ENCODE data around the gene KRT2.

Gene KRT2

GRCh38 chr12:52683575-52684300 is 31.7 kb upstream of the KRT2 start:
- no peak overlapping the region for H3K27ac ChIP-seq (ENCODE audit: low read length)
- H3K36me3 ChIP-seq (ENCODE audit: control insufficient read depth, low read depth, low read length): no peaks in the 10 kb centered on the region
- H3K9me3 ChIP-seq (ENCODE audit: control insufficient read depth, low read depth, low read length): no peaks in the 10 kb centered on the region
- H3K9ac ChIP-seq (ENCODE audit: low read length): no peak overlapping the region
- H3K4me3 ChIP-seq (ENCODE audit: low read length): no peak overlapping the region
- no peaks in the 10 kb centered on the region for H3K4me1 ChIP-seq (ENCODE audit: control insufficient read depth, low read depth, low read length)
- no peaks in the 10 kb centered on the region for H3K27me3 ChIP-seq (ENCODE audit: control insufficient read depth, insufficient read depth, low read length)

GRCh38 chr12:52682938-52683574 is 31.0 kb upstream of the KRT2 start:
- Histone ChIP-seq H3K4me1 (ENCODE audit: control insufficient read depth, low read depth, low read length) (no peaks in the 10 kb centered on the region), H3K9me3 (ENCODE audit: control insufficient read depth, low read depth, low read length) (no peaks in the 10 kb centered on the region), H3K4me3 (ENCODE audit: low read length) (no peak overlapping the region), H3K27me3 (ENCODE audit: control insufficient read depth, insufficient read depth, low read length) (no peaks in the 10 kb centered on the region), H3K9ac (ENCODE audit: low read length) (no peak overlapping the region), H3K27ac (ENCODE audit: low read length) (no peak overlapping the region), H3K36me3 (ENCODE audit: control insufficient read depth, low read depth, low read length) (no peaks in the 10 kb centered on the region)

- Histone ChIP-seq H3K9ac (ENCODE audit: low read length) (no peak overlapping the region), H3K4me3 (ENCODE audit: low read length) (no peak overlapping the region), H3K27ac (ENCODE audit: low read length) (no peak overlapping the region), H3K4me1 (ENCODE audit: control insufficient read depth, low read depth, low read length) (no peaks in the 10 kb centered on the region), H3K9me3 (ENCODE audit: control insufficient read depth, low read depth, low read length) (no peaks in the 10 kb centered on the region), H3K36me3 (ENCODE audit: control insufficient read depth, low read depth, low read length) (no peaks in the 10 kb centered on the region), H3K27me3 (ENCODE audit: control insufficient read depth, insufficient read depth, low read length) (no peaks in the 10 kb centered on the region)
Measured at GRCh38 chr12:52682381-52682660, 30.3 kb upstream of the KRT2 start.

- Histone ChIP-seq H3K27me3 (ENCODE audit: control insufficient read depth, insufficient read depth, low read length) (no peaks in the 10 kb centered on the region), H3K4me3 (ENCODE audit: low read length) (no peak overlapping the region), H3K4me1 (ENCODE audit: control insufficient read depth, low read depth, low read length) (no peaks in the 10 kb centered on the region), H3K9me3 (ENCODE audit: control insufficient read depth, low read depth, low read length) (no peaks in the 10 kb centered on the region), H3K27ac (ENCODE audit: low read length) (no peak overlapping the region), H3K36me3 (ENCODE audit: control insufficient read depth, low read depth, low read length) (no peaks in the 10 kb centered on the region), H3K9ac (ENCODE audit: low read length) (no peak overlapping the region)
Measured at GRCh38 chr12:52681526-52682380, 29.7 kb upstream of the KRT2 start.

GRCh38 chr12:52680363-52680762 is 28.4 kb upstream of the KRT2 start, which contains the start of gene KRT1:
Gene KRT1, minus strand, starts transcription at chr12:52680407. Its CDS starts 59 bp downstream, at chr12:52680348.
- Histone ChIP-seq H3K9me3 (ENCODE audit: control insufficient read depth, low read depth, low read length) (no peaks in the 10 kb centered on the region), H3K27me3 (ENCODE audit: control insufficient read depth, insufficient read depth, low read length) (no peaks in the 10 kb centered on the region), H3K36me3 (ENCODE audit: control insufficient read depth, low read depth, low read length) (no peaks in the 10 kb centered on the region), H3K9ac (ENCODE audit: low read length) (no peak within 1 kb of the TSS), H3K27ac (ENCODE audit: low read length) (no peak within 1 kb of the TSS), H3K4me1 (ENCODE audit: control insufficient read depth, low read depth, low read length) (no peaks in the 10 kb centered on the region), H3K4me3 (ENCODE audit: low read length) (no peak within 1 kb of the TSS)

GRCh38 chr12:52679875-52680274 is 27.9 kb upstream of the KRT2 start:
- no peaks in the 10 kb centered on the region for H3K27me3 ChIP-seq (ENCODE audit: control insufficient read depth, insufficient read depth, low read length)
- H3K27ac ChIP-seq (ENCODE audit: low read length): no peak overlapping the region
- H3K36me3 ChIP-seq (ENCODE audit: control insufficient read depth, low read depth, low read length): no peaks in the 10 kb centered on the region
- H3K4me1 ChIP-seq (ENCODE audit: control insufficient read depth, low read depth, low read length): no peaks in the 10 kb centered on the region
- no peak overlapping the region for H3K9ac ChIP-seq (ENCODE audit: low read length)
- H3K4me3 ChIP-seq (ENCODE audit: low read length): no peak overlapping the region
- H3K9me3 ChIP-seq (ENCODE audit: control insufficient read depth, low read depth, low read length): no peaks in the 10 kb centered on the region

- Histone ChIP-seq H3K4me3 (ENCODE audit: low read length) (no peak overlapping the region), H3K4me1 (ENCODE audit: control insufficient read depth, low read depth, low read length) (no peaks in the 10 kb centered on the region), H3K9me3 (ENCODE audit: control insufficient read depth, low read depth, low read length) (no peaks in the 10 kb centered on the region), H3K27ac (ENCODE audit: low read length) (no peak overlapping the region), H3K36me3 (ENCODE audit: control insufficient read depth, low read depth, low read length) (no peaks in the 10 kb centered on the region), H3K27me3 (ENCODE audit: control insufficient read depth, insufficient read depth, low read length) (no peaks in the 10 kb centered on the region), H3K9ac (ENCODE audit: low read length) (no peak overlapping the region)
Measured at GRCh38 chr12:52677671-52678070, 25.7 kb upstream of the KRT2 start.

GRCh38 chr12:52677126-52677525 is 25.1 kb upstream of the KRT2 start:
- H3K27ac ChIP-seq (ENCODE audit: low read length): no peak overlapping the region
- H3K36me3 ChIP-seq (ENCODE audit: control insufficient read depth, low read depth, low read length): no peaks in the 10 kb centered on the region
- no peak overlapping the region for H3K4me3 ChIP-seq (ENCODE audit: low read length)
- H3K4me1 ChIP-seq (ENCODE audit: control insufficient read depth, low read depth, low read length): no peaks in the 10 kb centered on the region
- H3K9ac ChIP-seq (ENCODE audit: low read length): no peak overlapping the region
- no peaks in the 10 kb centered on the region for H3K9me3 ChIP-seq (ENCODE audit: control insufficient read depth, low read depth, low read length)
- H3K27me3 ChIP-seq (ENCODE audit: control insufficient read depth, insufficient read depth, low read length): no peaks in the 10 kb centered on the region

GRCh38 chr12:52676163-52676562 is 24.2 kb upstream of the KRT2 start:
- H3K27ac ChIP-seq (ENCODE audit: low read length): no peak overlapping the region
- H3K4me3 ChIP-seq (ENCODE audit: low read length): no peak overlapping the region
- no peaks in the 10 kb centered on the region for H3K9me3 ChIP-seq (ENCODE audit: control insufficient read depth, low read depth, low read length)
- H3K4me1 ChIP-seq (ENCODE audit: control insufficient read depth, low read depth, low read length): no peaks in the 10 kb centered on the region
- no peak overlapping the region for H3K9ac ChIP-seq (ENCODE audit: low read length)
- H3K27me3 ChIP-seq (ENCODE audit: control insufficient read depth, insufficient read depth, low read length): no peaks in the 10 kb centered on the region
- no peaks in the 10 kb centered on the region for H3K36me3 ChIP-seq (ENCODE audit: control insufficient read depth, low read depth, low read length)

- Histone ChIP-seq H3K27me3 (ENCODE audit: control insufficient read depth, insufficient read depth, low read length) (no peaks in the 10 kb centered on the region), H3K9me3 (ENCODE audit: control insufficient read depth, low read depth, low read length) (no peaks in the 10 kb centered on the region)
Measured at GRCh38 chr12:52675301-52675701, 23.3 kb upstream of the KRT2 start.

GRCh38 chr12:52674433-52674775 is 22.4 kb upstream of the KRT2 start:
- no peak overlapping the region for H3K4me3 ChIP-seq (ENCODE audit: low read length)
- no peaks in the 10 kb centered on the region for H3K27me3 ChIP-seq (ENCODE audit: control insufficient read depth, insufficient read depth, low read length)
- H3K36me3 ChIP-seq (ENCODE audit: control insufficient read depth, low read depth, low read length): no peaks in the 10 kb centered on the region
- no peaks in the 10 kb centered on the region for H3K9me3 ChIP-seq (ENCODE audit: control insufficient read depth, low read depth, low read length)
- H3K4me1 ChIP-seq (ENCODE audit: control insufficient read depth, low read depth, low read length): no peaks in the 10 kb centered on the region
- no peak overlapping the region for H3K9ac ChIP-seq (ENCODE audit: low read length)
- H3K27ac ChIP-seq (ENCODE audit: low read length): no peak overlapping the region

More at GRCh38 chr12:52675301-52675701, 23.3 kb upstream of the KRT2 start:
- no peak overlapping the region for H3K27ac ChIP-seq (ENCODE audit: low read length)
- H3K9ac ChIP-seq (ENCODE audit: low read length): no peak overlapping the region
- no peaks in the 10 kb centered on the region for H3K4me1 ChIP-seq (ENCODE audit: control insufficient read depth, low read depth, low read length)
- no peak overlapping the region for H3K4me3 ChIP-seq (ENCODE audit: low read length)
- no peaks in the 10 kb centered on the region for H3K36me3 ChIP-seq (ENCODE audit: control insufficient read depth, low read depth, low read length)

All from iPS-18a (cell line).